HCT116 (cell line): Measurements from ENCODE around the gene TMEM215.

ENCODE experiments used
- CTCF ChIP-seq, 3 experiments: fragments of 200-600 bp in 1 of 3; sonication (generic) in 1 of 3; IDR thresholded peaks in 2 of 3; conservative IDR thresholded peaks in 1 of 3; 2 replicates each; pipeline ENCODE4 v1.5.1; 2012 to 2017; ENCODE audit warnings: low read depth in 2 of 3, low read length in 2 of 3, antibody characterized with exemption in 1 of 3, borderline replicate concordance in 1 of 3, control low read depth in 1 of 3, mild to moderate bottlenecking in 1 of 3, mixed read lengths in 1 of 3, mixed run types in 1 of 3, moderate library complexity in 1 of 3; ENCODE audit not compliant: insufficient read depth in 1 of 3
- EZH2phosphoT487 ChIP-seq: fragments of 200-600 bp; IDR thresholded peaks from 2 replicates; pipeline ENCODE4 v1.6.1; 2018; ENCODE audit warnings: antibody characterized with exemption, borderline replicate concordance
- JUND ChIP-seq: IDR thresholded peaks from 2 replicates; pipeline ENCODE4 v1.6.1; 2012
- MAX ChIP-seq: IDR thresholded peaks from 2 replicates; pipeline ENCODE4 v1.6.1; 2012
- POLR2A ChIP-seq: IDR thresholded peaks from 2 replicates; pipeline ENCODE4 v1.7.0; 2011; ENCODE audit warnings: borderline replicate concordance; ENCODE audit not compliant: insufficient read depth, insufficient read length; ENCODE audit errors: extremely low read depth
- RAD21 ChIP-seq: IDR thresholded peaks from 2 replicates; pipeline ENCODE4 v1.6.1; 2012; ENCODE audit warnings: low read depth, mild to moderate bottlenecking
- SP1 ChIP-seq: IDR thresholded peaks from 2 replicates; pipeline ENCODE4 v1.6.1; 2012; ENCODE audit warnings: low read depth
- YY1 ChIP-seq: IDR thresholded peaks from 2 replicates; pipeline ENCODE4 v1.6.1; 2011; ENCODE audit warnings: low read length, low read depth, moderate library complexity, mild to moderate bottlenecking; ENCODE audit not compliant: insufficient replicate concordance; ENCODE audit errors: extremely low read depth
- ZFX ChIP-seq: fragments of 450-650 bp; IDR thresholded peaks from 2 replicates; pipeline ENCODE4 v1.6.1; 2017
- ZNF274 ChIP-seq: fragments of 200-500 bp; sonication (Bioruptor generic); IDR thresholded peaks from 2 replicates; pipeline ENCODE4 v1.6.1; 2014; ENCODE audit warnings: mild to moderate bottlenecking, low read depth, low read length, inconsistent platforms
- TF ChIP-seq, protein P1 (sequence below): IDR thresholded peaks from 2 replicates; pipeline ENCODE4 v1.6.1; 2011; ENCODE audit warnings: mild to moderate bottlenecking, low read length, moderate library complexity; ENCODE audit not compliant: insufficient replicate concordance; ENCODE audit errors: extremely low read depth

- TF ChIP-seq CTCF (IDR thresholded peaks at IDR 0.05 in 2 of 3, conservative IDR thresholded peaks at IDR 0.05 in 1 of 3; ENCODE audit: borderline replicate concordance in 1 of 3, insufficient read depth in 1 of 3, low read depth in 2 of 3, low read length in 2 of 3) (no peak), POLR2A (no peak), RAD21 (no peak), JUND (no peak), MAX (no peak), ZFX (no peak), SP1 (no peak), YY1 (no peak), ZNF274 (no peak), EZH2phosphoT487 (no peak)
- TF ChIP-seq, protein P1, sequence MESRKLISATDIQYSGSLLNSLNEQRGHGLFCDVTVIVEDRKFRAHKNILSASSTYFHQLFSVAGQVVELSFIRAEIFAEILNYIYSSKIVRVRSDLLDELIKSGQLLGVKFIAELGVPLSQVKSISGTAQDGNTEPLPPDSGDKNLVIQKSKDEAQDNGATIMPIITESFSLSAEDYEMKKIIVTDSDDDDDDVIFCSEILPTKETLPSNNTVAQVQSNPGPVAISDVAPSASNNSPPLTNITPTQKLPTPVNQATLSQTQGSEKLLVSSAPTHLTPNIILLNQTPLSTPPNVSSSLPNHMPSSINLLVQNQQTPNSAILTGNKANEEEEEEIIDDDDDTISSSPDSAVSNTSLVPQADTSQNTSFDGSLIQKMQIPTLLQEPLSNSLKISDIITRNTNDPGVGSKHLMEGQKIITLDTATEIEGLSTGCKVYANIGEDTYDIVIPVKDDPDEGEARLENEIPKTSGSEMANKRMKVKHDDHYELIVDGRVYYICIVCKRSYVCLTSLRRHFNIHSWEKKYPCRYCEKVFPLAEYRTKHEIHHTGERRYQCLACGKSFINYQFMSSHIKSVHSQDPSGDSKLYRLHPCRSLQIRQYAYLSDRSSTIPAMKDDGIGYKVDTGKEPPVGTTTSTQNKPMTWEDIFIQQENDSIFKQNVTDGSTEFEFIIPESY, result no peak
These were observed 4.5 kb downstream of the TMEM215 start for GRCh38 chr9:32787816-32788215.
